Measurements from ENCODE around the gene PCDHA7.
"Not testable (repeated sequence)": the region's sequence is repeated elsewhere in the genome, so short reads cannot be mapped to it uniquely, and the experiment has no call there.

The PCDHA7 gene, protein sequence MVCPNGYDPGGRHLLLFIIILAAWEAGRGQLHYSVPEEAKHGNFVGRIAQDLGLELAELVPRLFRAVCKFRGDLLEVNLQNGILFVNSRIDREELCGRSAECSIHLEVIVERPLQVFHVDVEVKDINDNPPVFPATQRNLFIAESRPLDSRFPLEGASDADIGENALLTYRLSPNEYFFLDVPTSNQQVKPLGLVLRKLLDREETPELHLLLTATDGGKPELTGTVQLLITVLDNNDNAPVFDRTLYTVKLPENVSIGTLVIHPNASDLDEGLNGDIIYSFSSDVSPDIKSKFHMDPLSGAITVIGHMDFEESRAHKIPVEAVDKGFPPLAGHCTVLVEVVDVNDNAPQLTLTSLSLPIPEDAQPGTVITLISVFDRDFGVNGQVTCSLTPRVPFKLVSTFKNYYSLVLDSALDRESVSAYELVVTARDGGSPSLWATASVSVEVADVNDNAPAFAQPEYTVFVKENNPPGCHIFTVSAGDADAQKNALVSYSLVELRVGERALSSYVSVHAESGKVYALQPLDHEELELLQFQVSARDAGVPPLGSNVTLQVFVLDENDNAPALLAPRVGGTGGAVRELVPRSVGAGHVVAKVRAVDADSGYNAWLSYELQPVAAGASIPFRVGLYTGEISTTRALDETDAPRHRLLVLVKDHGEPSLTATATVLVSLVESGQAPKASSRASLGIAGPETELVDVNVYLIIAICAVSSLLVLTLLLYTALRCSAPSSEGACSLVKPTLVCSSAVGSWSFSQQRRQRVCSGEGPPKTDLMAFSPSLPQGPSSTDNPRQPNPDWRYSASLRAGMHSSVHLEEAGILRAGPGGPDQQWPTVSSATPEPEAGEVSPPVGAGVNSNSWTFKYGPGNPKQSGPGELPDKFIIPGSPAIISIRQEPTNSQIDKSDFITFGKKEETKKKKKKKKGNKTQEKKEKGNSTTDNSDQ

DNA sequence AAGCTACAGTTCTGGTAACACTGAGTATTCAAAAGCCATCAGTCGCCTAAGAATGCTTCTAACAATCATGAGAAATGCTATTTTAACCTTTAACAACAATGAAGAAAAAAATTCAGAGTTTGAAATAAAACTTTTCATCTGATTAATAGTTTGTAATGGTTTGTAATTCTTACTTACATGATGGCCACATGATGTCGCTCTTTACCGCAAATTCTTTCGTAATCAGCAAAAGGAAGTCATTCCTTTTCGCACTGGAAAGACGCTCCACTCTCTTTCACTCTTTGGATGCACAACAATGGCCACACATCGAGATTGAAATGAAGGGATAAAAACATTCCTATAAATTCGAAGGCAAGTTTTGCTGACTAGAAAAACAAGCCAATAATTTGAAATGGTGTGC lies at the start of gene PCDHA7:
PCDHA7 (plus strand) TSS at position 277 of the 400 bp plus-strand sequence; CDS start at position 392, 115 bp downstream.
- in situ Hi-C loops (cut with MboI; ENCODE audit: low sequenced_read_pairs), result no loop called here

DNA sequence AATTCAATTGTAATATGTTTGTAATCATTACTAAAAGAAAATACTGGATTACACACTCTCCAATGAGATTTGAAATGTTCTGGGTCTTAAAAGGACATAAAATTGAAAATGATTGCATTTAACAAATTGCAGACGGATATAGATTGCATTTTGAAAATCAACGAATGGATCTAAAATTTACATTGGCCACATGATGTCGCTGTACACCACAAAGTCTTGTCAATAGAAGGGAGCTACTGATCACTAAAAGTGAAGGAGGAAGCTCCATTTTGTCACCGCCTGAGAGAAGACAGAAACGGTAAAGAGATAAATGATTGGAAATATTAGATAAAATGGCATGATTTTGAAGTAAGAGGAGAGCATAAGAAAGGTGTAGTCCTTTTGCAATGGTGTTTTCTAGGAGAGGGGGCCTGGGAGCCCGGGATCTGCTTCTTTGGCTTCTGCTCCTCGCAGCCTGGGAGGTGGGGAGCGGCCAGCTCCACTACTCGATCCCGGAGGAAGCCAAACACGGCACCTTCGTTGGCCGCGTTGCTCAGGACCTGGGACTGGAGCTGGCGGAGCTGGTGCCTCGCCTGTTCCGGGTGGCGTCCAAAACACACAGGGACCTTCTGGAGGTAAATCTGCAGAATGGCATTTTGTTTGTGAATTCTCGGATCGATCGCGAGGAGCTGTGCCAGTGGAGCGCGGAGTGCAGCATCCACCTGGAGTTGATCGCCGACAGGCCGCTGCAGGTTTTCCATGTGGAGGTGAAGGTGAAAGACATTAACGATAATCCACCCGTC lies 48.0 kb upstream of the PCDHA7 start, which contains the start of gene PCDHA1:
PCDHA1 (plus strand) TSS at position 236 of the 782 bp plus-strand sequence.
- in situ Hi-C loops (cut with MboI; ENCODE audit: low sequenced_read_pairs), result no loop called here

DNA sequence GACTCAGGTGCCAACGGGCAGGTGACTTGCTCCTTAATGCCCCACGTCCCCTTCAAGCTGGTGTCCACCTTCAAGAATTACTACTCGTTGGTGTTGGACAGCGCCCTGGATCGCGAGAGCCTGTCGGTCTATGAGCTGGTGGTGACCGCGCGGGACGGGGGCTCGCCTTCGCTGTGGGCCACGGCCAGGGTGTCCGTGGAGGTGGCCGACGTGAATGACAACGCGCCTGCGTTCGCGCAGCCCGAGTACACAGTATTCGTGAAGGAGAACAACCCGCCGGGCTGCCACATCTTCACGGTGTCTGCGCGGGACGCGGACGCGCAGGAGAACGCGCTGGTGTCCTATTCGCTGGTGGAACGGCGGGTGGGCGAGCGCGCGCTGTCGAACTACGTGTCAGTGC lies 46.6 kb upstream of the PCDHA7 start:
- in situ Hi-C loops (cut with MboI; ENCODE audit: low sequenced_read_pairs), result not testable (repeated sequence)

DNA sequence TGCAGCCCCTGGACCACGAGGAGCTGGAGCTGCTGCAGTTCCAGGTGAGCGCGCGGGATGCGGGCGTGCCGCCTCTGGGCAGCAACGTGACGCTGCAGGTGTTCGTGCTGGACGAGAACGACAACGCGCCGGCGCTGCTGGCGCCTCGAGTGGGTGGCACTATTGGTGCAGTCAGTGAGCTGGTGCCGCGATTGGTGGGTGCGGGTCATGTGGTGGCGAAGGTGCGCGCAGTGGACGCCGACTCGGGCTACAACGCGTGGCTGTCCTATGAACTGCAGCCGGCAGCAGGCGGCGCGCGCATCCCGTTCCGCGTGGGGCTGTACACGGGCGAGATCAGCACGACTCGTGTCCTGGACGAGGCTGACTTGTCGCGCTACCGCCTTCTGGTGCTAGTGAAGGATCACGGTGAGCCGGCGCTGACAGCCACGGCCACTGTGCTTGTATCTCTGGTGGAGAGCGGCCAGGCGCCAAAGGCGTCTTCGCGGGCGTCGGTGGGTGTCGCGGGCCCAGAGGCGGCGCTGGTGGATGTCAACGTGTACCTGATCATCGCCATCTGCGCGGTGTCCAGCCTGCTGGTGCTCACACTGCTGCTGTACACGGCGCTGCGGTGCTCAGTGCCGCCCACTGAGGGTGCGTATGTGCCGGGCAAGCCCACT lies 46.1 kb upstream of the PCDHA7 start:
- in situ Hi-C loops (cut with MboI; ENCODE audit: low sequenced_read_pairs), result not testable (repeated sequence)

DNA sequence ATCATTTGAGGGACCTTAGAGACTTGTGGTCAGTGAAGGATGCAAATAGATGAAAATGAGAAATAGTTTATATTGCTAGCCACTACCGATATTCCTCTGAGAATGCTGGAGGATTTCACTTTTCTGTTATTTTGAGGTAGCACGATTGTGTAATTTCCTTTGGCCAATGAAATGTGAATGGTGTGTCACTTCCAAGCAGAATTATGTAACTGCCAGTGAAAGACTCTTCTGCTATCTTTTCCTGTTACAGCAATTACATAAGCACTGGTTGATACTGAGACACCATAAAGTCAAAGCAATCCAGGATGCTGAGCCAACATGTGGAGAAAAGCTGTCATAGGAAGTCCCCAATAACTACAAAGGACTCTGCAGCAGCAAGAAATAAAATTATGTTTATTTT lies 43.0 kb upstream of the PCDHA7 start:
- in situ Hi-C loops (cut with MboI; ENCODE audit: low sequenced_read_pairs), result no loop called here

DNA sequence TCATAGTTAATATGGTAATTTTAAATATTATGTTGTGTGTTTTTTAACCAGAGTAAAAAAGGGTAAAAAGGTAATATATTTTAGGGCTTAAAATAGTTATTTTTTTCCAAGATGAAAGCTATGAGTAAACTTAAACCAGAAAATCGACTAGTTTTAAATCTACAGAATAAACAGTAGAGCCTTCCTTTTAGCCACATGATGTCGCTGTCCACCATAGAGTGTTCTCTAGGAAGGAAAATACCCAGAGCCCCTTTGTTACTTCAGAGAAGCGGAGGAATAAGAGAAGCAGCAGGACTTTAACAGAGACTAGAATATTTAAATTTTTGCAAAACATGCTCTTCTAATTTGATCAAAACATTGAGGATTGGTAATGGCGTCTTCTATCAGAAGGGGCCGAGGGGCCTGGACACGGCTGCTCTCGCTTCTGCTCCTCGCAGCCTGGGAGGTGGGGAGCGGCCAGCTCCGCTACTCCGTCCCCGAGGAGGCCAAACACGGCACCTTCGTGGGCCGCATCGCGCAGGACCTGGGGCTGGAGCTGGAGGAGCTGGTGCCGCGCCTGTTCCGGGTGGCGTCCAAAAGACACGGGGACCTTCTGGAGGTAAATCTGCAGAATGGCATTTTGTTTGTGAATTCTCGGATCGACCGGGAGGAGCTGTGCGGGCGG lies 39.3 kb upstream of the PCDHA7 start, which contains the start of gene PCDHA2:
PCDHA2 (plus strand) TSS at position 258 of the 664 bp plus-strand sequence.
- in situ Hi-C loops (cut with MboI; ENCODE audit: low sequenced_read_pairs), result no loop called here

DNA sequence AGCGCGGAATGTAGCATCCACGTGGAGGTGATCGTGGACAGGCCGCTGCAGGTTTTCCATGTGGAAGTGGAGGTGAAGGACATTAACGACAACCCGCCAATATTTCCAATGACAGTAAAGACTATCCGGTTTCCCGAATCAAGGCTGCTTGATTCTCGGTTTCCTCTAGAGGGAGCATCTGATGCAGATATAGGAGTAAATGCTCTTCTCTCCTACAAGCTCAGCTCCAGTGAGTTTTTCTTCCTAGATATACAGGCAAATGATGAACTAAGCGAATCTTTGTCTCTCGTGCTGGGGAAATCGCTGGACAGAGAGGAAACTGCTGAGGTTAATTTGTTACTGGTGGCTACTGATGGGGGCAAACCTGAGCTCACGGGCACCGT lies 38.8 kb upstream of the PCDHA7 start:
- in situ Hi-C loops (cut with MboI; ENCODE audit: low sequenced_read_pairs), result no loop called here

DNA sequence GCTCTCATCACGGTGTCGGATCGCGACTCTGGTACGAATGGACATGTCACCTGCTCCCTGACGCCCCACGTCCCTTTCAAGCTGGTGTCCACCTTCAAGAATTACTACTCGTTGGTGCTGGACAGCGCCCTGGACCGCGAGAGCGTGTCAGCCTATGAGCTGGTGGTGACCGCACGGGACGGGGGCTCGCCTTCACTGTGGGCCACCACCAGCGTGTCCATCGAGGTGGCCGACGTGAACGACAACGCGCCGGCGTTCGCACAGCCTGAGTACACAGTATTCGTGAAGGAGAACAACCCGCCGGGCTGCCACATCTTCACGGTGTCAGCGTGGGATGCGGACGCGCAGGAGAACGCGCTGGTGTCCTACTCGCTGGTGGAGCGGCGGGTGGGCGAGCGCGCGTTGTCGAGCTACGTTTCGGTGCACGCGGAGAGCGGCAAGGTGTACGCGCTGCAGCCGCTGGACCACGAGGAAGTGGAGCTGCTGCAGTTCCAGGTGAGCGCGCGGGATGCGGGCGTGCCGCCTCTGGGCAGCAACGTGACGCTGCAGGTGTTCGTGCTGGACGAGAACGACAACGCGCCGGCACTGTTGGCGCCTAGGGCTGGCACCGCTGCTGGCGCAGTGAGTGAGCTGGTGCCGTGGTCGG lies 37.9 kb upstream of the PCDHA7 start:
- in situ Hi-C loops (cut with MboI; ENCODE audit: low sequenced_read_pairs), result not testable (repeated sequence)

DNA sequence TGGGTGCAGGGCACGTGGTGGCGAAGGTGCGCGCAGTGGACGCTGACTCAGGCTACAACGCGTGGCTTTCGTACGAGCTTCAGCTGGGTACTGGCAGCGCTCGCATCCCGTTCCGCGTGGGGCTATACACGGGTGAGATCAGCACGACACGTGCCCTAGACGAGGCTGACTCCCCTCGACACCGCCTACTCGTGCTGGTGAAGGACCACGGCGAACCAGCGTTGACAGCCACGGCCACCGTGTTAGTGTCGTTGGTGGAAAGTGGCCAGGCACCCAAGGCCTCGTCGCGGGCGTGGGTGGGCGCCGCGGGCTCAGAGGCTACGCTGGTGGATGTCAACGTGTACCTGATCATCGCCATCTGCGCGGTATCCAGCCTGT lies 37.4 kb upstream of the PCDHA7 start:
- in situ Hi-C loops (cut with MboI; ENCODE audit: low sequenced_read_pairs), result no loop called here

DNA sequence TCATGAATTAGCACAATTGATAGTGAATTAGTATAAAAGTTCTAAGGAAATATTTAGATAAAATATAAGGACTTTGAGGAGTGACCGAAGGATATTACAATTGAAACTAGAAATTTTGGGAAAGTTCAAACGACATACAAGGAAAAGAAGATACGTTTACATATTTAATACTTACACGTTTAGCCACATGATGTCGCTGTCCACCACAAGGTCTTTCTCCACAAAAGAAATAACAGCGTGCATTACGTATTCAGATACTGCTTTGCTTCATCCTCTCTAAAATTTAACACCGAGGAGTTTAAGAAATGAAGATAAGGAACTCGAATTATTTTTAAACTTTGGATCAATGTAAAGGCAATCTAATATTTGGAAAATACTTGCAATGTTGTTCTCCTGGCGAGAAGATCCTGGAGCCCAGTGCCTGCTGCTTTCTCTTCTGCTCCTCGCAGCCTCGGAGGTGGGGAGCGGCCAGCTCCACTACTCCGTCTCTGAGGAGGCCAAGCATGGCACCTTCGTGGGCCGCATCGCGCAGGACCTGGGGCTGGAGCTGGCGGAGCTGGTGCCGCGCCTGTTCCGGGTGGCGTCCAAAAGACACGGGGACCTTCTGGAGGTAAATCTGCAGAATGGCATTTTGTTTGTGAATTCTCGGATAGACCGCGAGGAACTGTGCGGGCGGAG lies 33.1 kb upstream of the PCDHA7 start, which contains the start of gene PCDHA3:
PCDHA3 (plus strand) TSS at position 242 of the 678 bp plus-strand sequence.
- in situ Hi-C loops (cut with MboI; ENCODE audit: low sequenced_read_pairs), result no loop called here

DNA sequence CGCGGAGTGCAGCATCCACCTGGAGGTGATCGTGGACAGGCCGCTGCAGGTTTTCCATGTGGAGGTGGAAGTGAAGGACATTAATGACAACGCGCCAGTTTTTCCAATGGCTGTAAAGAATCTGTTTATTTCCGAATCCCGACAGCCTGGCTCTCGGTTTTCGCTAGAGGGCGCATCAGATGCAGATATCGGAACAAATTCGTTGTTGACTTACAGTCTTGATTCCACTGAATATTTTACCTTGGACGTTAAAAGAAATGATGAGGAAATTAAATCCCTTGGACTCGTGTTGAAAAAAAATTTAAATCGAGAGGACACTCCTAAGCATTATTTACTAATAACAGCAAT lies 32.6 kb upstream of the PCDHA7 start:
- in situ Hi-C loops (cut with MboI; ENCODE audit: low sequenced_read_pairs), result no loop called here

DNA sequence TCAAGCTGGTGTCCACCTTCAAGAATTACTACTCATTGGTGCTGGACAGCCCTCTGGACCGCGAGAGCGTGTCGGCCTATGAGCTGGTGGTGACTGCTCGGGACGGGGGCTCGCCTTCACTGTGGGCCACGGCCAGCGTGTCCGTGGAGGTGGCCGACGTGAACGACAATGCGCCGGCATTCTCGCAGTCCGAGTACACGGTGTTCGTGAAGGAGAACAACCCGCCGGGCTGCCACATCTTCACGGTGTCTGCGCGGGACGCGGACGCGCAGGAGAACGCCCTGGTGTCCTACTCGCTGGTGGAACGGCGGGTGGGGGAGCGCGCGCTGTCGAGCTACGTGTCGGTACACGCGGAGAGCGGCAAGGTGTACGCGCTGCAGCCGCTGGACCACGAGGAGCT lies 31.7 kb upstream of the PCDHA7 start:
- in situ Hi-C loops (cut with MboI; ENCODE audit: low sequenced_read_pairs), result not testable (repeated sequence)

DNA sequence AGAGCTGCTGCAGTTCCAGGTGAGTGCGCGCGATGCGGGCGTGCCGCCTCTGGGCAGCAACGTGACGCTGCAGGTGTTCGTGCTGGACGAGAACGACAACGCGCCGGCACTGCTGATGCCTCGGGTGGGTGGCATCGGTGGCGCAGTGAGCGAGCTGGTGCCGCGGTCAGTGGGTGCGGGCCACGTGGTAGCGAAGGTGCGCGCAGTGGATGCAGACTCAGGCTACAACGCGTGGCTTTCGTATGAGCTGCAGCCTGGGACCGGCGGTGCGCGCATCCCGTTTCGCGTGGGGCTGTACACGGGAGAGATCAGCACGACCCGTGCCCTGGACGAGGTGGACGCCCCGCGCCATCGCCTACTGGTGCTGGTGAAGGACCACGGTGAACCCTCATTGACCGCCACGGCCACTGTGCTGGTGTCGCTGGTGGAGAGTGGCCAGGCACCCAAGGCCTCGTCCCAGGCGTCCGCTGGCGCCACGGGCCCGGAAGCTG lies 31.2 kb upstream of the PCDHA7 start:
- in situ Hi-C loops (cut with MboI; ENCODE audit: low sequenced_read_pairs), result no loop called here

DNA sequence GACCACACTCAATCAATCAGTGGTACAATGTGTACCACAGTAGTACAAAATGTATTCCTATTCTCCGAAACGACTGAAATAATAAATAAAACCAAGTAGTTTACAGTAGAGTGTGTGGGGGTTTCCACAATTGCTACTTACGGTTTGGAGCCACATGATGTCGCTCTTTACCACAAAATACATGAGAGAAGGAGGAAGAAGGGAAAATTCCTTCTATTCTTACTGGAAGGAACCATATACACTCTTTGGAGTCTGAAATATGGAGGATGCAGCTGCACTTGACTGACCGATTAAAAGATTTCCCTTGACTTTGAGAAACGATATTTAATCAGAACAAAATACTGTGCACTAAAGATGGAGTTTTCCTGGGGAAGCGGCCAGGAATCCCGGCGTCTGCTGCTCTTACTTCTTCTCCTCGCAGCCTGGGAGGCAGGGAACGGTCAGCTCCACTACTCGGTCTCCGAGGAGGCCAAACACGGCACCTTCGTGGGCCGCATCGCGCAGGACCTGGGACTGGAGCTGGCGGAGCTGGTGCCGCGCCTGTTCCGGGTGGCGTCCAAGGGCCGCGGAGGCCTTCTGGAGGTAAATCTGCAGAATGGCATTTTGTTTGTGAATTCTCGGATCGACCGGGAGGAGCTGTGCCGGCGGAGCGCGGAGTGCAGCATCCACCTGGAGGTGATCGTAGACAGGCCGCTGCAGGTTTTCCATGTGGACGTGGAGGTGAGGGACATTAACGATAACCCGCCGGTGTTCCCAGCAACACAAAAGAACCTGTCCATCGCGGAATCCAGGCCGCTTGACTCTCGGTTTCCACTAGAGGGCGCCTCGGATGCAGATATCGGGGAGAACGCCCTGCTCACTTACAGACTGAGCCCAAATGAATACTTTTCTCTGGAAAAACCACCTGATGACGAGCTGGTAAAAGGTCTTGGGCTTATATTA lies 27.0 kb upstream of the PCDHA7 start, which contains the start of gene PCDHA4:
PCDHA4 (plus strand) TSS at position 235 of the 942 bp plus-strand sequence.
- in situ Hi-C loops (cut with MboI; ENCODE audit: low sequenced_read_pairs), result no loop called here

DNA sequence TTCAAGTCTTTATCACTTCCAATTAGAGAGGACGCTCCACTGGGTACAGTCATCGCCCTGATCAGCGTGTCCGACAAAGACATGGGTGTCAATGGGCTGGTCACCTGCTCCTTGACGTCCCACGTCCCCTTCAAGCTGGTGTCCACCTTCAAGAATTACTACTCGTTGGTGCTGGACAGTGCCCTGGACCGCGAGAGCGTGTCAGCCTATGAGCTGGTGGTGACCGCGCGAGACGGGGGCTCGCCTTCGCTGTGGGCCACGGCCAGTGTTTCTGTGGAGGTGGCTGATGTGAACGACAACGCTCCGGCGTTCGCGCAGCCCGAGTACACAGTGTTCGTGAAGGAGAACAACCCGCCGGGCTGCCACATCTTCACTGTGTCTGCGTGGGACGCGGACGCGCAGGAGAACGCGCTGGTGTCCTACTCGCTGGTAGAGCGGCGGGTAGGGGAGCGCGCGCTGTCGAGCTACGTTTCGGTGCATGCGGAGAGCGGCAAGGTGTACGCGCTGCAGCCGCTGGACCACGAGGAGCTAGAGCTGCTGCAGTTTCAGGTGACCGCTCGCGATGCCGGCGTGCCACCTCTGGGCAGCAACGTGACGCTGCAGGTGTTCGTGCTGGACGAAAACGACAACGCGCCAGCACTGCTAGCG lies 25.7 kb upstream of the PCDHA7 start:
- in situ Hi-C loops (cut with MboI; ENCODE audit: low sequenced_read_pairs), result not testable (repeated sequence)

DNA sequence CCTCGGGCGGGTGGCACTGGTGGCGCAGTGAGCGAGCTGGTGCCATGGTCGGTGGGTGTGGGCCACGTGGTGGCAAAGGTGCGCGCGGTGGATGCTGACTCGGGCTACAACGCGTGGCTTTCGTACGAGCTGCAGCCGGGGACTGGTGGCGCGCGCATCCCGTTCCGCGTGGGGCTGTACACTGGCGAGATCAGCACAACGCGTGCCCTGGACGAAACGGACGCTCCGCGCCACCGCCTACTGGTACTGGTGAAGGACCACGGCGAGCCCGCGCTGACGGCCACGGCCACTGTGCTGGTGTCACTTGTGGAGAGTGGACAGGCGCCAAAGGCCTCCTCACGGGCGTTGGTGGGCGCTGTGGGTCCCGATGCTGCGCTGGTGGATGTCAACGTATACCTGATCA lies 25.2 kb upstream of the PCDHA7 start:
- in situ Hi-C loops (cut with MboI; ENCODE audit: low sequenced_read_pairs), result no loop called here
